CD4-positive, alpha-beta T cell treated with Interleukin-10 for 1 hour (primary cell): ENCODE data around the gene BCLAF1.
"Not testable (repeated sequence)": the region's sequence is repeated elsewhere in the genome, so short reads cannot be mapped to it uniquely, and the experiment has no call there.

Experiments
- DNase-seq: peaks from one replicate; pipeline ENCODE4 v3.0.0-alpha.2; 2020

The BCLAF1 gene

GRCh38 chr6:136244061-136244616 is 45.5 kb downstream of the BCLAF1 start:
- DNase-seq, result no peak

GRCh38 chr6:136236466-136237293 is 53.0 kb downstream of the BCLAF1 start:
- DNase-seq, result no peak

- no peak for DNase-seq
Measured at GRCh38 chr6:136235233-136235564, 54.4 kb downstream of the BCLAF1 start.

GRCh38 chr6:136232701-136233100 is 56.9 kb downstream of the BCLAF1 start:
- no peak for DNase-seq

- no peak for DNase-seq
Measured at GRCh38 chr6:136230219-136230853, 59.3 kb downstream of the BCLAF1 start.

DNA sequence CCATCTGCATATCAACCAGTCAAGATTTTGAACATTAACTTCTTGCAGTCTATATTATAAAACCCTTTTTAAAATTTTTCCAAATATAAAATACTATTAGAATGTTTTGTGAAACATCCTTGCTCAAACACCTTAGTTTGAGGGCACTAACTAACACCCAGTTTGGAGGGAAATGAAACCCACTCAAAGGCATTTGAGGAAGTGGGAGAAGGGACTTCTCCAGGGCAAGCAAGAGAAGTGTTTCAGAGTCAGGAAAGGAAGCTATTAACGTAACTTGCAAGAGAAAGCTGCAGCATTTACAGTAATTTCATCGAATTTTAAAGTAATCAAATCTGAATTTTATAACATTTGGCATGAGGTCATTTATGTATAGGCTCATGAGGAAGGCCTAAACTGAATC is 60.8 kb downstream of the BCLAF1 start:
- no peak for DNase-seq

DNA sequence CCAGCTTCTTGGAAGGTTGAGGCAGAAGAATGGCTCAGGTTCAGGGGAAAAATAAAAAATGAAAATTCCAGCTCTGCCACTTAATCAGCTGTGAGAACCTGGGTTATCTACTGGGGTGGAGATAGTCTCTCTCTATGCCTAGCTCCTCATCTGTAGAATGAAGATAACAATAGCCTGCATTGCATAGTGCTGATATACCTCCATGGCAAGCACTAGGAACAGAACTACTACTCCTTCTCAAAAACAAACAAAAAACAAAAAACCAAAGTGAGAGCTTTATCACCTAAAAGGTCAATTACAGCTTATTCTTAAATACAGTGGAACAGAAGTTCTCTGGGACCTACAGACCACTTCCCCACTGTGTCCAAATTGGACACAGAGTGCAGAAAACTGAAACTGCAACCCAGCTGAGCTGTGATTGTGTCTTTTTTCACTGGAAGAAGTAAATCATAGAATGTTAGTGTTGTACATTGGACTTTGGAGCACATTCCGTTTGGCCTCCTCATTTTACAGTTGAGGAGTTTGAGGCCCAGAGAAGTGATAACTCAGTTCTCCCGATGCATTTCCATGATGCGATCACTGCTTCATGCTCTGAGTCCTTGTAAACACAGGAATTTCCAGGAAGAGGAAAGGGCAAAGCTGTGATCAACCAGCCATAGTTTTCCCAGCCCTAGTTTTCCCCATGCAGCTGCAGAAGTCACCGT is 62.8 kb downstream of the BCLAF1 start:
- no peak for DNase-seq

GRCh38 chr6:136226027-136226673 is 63.5 kb downstream of the BCLAF1 start:
- DNase-seq, result peak; percentile 65

- no peak for DNase-seq
Measured at GRCh38 chr6:136225496-136225895, 64.2 kb downstream of the BCLAF1 start.

- DNase-seq, result not testable (repeated sequence)
Measured at GRCh38 chr6:136224974-136225373, 64.7 kb downstream of the BCLAF1 start.

GRCh38 chr6:136216503-136217401 is 72.9 kb downstream of the BCLAF1 start:
- no peak for DNase-seq

- DNase-seq, result no peak
Measured at GRCh38 chr6:136213853-136214252, 75.8 kb downstream of the BCLAF1 start.

DNA sequence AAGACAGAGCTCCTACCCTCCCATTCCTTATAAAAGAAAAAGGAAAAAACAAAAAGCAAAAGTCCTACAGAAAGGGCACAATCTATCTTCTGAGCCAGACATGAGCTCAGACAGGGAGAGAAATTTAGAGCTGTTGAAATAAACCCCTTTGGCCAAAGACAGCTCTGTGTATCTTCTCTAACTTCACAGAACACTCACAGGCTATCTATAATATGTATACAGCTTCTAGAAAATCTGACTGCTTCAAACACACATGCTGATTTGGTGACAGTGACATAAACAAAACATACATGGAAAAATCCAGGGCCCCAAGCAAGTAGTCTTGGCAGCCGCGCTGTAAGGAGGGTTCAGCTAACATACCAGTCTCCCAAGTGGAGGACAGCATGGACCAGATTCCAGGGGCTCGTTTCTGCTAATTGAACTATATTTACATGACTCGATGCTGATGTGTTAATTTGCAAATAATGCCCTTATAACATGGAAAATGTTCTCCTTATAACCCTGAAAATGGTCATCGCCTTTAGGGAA is 76.6 kb downstream of the BCLAF1 start:
- no peak for DNase-seq

- DNase-seq, result no peak
Measured at GRCh38 chr6:136212608-136213007, 77.0 kb downstream of the BCLAF1 start.

DNA sequence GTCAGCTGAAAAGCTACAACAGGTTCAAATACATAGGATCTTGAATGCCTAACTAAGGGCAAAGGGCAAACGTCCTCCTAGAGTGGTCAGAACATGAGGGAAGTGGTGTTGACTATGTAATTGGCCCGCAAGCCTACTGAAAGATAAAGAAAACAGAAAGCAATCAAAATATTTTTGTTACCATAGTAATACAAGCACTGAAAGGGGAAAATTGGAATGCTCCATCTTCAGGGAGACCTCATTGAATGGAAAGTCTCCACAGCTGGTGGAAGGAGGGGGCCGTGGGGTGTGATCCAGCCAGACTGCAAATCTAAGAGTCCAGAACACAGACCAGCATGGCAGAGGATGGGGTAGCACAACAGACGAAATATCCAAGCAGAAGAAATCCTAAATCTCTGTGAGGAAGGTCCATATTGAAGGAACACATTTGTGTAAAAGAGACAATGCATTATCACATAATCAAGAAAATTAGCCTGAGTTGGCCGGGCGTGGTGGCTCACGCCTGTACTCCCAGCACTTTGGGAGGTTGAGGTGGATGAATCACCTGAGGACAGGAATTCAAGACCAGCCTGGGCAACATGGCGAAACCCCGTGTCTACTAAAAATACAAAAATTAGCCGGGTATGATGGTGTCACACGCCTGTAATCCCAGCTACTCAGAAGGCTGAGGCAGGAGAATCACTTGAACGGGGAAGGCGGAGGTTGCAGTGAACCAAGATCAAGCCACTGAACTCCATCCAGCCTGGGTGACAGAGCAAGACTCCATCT is 79.1 kb downstream of the BCLAF1 start:
- no peak for DNase-seq

- DNase-seq, result no peak
Measured at GRCh38 chr6:136209496-136209895, 80.2 kb downstream of the BCLAF1 start.

GRCh38 chr6:136208783-136209182 is 80.9 kb downstream of the BCLAF1 start:
- DNase-seq, result no peak
